Activated naive CD4-positive, alpha-beta T cell treated with anti-CD3 and anti-CD28 coated beads, Interleukin-2, amount 10 ng/mL, durations not matched to agents 5 hours and 36 hours (primary cell): ENCODE results near the gene OR8H1. TPM values are rescaled to one million over a fixed set of nuclear protein-coding genes. Genes with fewer than 3 reads are reported as not detected.

Experiments
- total RNA-seq, 2 experiments: library from RNA; stranded (reverse); gene quantifications; one replicate each; pipeline ENCODE4 v1.2.3, GENCODE V29; 2021

OR8H1 gene, protein sequence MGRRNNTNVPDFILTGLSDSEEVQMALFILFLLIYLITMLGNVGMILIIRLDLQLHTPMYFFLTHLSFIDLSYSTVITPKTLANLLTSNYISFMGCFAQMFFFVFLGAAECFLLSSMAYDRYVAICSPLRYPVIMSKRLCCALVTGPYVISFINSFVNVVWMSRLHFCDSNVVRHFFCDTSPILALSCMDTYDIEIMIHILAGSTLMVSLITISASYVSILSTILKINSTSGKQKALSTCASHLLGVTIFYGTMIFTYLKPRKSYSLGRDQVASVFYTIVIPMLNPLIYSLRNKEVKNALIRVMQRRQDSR
- not detected for total RNA-seq

DNA sequence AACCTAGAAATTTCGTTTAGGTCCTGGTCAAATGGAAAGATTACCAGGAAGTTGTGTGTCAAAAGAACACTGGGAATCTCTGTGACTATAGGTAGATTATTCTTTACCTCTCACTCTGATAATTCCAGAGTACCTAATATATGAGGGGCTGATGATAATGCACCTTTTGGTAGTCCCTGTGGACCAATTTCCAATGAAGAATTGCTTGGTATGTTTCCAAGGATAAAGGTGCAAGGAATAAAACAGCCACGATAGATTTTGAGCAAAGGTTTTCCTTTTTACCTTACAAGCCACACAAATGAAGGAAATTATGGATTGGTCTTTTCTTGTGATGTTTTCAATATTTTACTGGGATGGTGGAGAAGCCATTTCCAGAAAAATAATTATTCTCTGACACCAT, at the start of gene OR8H1:
Gene OR8H1, minus strand, starts transcription at position 101 of the 400 bp plus-strand sequence. CDS start 1,192 bp downstream, outside the sequence.

DNA sequence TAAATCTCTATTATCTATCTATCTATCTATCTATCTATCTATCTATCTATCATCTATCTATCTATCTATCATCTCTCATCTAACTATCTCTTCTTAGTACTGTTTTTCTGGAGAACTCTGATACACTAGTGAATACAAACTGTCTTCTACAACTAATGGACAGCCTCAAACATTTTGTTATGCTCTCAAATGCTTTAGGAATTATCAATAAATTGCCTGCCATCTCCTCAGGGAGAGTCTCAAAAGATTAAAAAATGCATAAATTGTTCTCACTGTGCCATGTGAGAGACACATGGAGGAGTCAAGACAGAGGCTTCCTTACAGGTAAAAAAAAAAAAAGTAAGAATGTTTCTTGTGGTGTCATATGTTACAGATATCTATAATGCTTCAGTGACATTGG, 22.8 kb upstream of the OR8H1 start, which contains the start of gene OR8K3:
Gene OR8K3, plus strand, starts transcription at position 301 of the 400 bp plus-strand sequence. CDS start 3,163 bp downstream, outside the sequence.

GRCh38 chr11:56273854-56274253, 18.2 kb downstream of the OR8H1 start, which contains the start of gene OR5T1:
OR5T1 (plus strand) TSS chr11:56274154; CDS start chr11:56275639, 1,485 bp downstream.

DNA sequence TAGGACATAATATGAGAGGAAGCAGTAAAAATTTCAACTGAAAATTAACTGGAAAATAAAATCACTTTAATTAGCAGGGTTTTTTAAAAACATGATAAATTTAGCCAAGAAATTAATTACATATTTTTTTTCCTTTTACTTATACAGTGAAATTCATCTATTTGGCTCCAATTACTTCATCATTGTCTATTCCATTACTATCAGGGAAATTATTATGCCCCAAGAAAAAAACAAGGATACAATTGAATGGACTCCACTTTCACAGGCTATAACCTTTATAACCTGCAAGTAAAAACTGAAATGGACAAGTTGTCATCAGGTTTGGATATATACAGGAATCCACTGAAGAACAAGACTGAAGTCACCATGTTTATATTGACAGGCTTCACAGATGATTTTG, 40.1 kb downstream of the OR8H1 start, which contains the start of gene OR5T3:
Gene OR5T3, plus strand, starts transcription at position 301 of the 400 bp plus-strand sequence. Its CDS starts 0 bp downstream, at position 301.

Other genes with a start within 250 kb of the OR8H1 start
- not detected for gene OR8I2, start 198.9 kb downstream of the OR8H1 start, total RNA-seq
- not detected for gene OR8H2, start 188.6 kb downstream of the OR8H1 start, total RNA-seq
- not detected for gene OR8H3, start 169.9 kb downstream of the OR8H1 start, total RNA-seq
- not detected for gene OR8J3, start 152.1 kb downstream of the OR8H1 start, total RNA-seq
- not detected for gene OR8K5, start 131.9 kb downstream of the OR8H1 start, total RNA-seq
- gene OR5J2, start 115.6 kb downstream of the OR8H1 start, total RNA-seq: not detected
- gene OR5T2, start 58.0 kb downstream of the OR8H1 start, total RNA-seq: not detected
- not detected for gene OR5T3, start 40.0 kb downstream of the OR8H1 start, total RNA-seq
- gene OR5T1, start 18.1 kb downstream of the OR8H1 start, total RNA-seq: not detected
- not detected for gene OR8K3, start 22.9 kb upstream of the OR8H1 start, total RNA-seq
- not detected for gene OR8K1, start 53.8 kb upstream of the OR8H1 start, total RNA-seq
- gene OR8J1, start 62.0 kb upstream of the OR8H1 start, total RNA-seq: not detected
- not detected for gene OR8U1, start 83.4 kb upstream of the OR8H1 start, total RNA-seq
- not detected for gene OR5AL1, start 120.4 kb upstream of the OR8H1 start, total RNA-seq
- gene OR5M3, start 181.1 kb upstream of the OR8H1 start, total RNA-seq: not detected
- gene OR5M8, start 199.1 kb upstream of the OR8H1 start, total RNA-seq: not detected